Mammary epithelial cell (primary cell): ENCODE measurements around the gene ELF4.

Source experiments
- EZH2 ChIP-seq: IDR thresholded peaks from 2 replicates; pipeline ENCODE4 v1.6.1; 2012; ENCODE audit warnings: low read length, inconsistent platforms, borderline replicate concordance
- TF ChIP-seq, protein P1 (sequence below), 2 donors: IDR thresholded peaks in 1 of 2; conservative IDR thresholded peaks in 1 of 2; 2 replicates each; pipeline ENCODE4 v1.5.1; 2011 to 2012; ENCODE audit warnings: inconsistent platforms in 2 of 2, low read length in 2 of 2, mild to moderate bottlenecking in 2 of 2, control low read depth in 1 of 2, low read depth in 1 of 2; ENCODE audit not compliant: insufficient read depth in 1 of 2; ENCODE audit errors: extremely low read depth in 1 of 2

DNA sequence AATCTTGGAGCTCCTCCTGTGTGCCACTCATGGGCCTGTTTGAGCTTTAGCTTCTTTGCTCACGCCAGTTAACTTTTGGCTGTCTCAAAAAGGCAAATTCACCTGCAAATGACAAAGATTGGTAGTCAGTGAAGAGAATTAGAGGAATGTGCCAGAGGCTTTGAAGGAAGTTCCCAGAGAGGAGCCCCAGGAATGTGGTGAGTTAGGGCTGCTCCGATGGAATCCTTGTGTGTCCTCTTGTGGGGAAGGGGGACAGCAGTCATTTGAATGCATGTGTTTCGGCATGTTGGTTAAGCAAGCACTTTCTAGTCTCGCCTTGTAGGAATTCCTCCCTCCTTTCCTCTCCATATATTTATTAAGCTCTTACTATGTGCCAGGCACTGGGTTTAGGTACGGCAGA is 62.9 kb downstream of the ELF4 start:
- TF ChIP-seq, protein P1, sequence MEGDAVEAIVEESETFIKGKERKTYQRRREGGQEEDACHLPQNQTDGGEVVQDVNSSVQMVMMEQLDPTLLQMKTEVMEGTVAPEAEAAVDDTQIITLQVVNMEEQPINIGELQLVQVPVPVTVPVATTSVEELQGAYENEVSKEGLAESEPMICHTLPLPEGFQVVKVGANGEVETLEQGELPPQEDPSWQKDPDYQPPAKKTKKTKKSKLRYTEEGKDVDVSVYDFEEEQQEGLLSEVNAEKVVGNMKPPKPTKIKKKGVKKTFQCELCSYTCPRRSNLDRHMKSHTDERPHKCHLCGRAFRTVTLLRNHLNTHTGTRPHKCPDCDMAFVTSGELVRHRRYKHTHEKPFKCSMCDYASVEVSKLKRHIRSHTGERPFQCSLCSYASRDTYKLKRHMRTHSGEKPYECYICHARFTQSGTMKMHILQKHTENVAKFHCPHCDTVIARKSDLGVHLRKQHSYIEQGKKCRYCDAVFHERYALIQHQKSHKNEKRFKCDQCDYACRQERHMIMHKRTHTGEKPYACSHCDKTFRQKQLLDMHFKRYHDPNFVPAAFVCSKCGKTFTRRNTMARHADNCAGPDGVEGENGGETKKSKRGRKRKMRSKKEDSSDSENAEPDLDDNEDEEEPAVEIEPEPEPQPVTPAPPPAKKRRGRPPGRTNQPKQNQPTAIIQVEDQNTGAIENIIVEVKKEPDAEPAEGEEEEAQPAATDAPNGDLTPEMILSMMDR (conservative IDR thresholded peaks at IDR 0.05 in 1 of 2, IDR thresholded peaks at IDR 0.05 in 1 of 2; ENCODE audit: extremely low read depth in 1 of 2, insufficient read depth in 1 of 2, low read depth in 1 of 2, low read length in 2 of 2) = no peak
- TF ChIP-seq EZH2 = no peak
